IPS-20b (cell line): Measurements from ENCODE around the gene JMJD8.

Source experiments
- H3K27ac ChIP-seq: one replicate; pipeline ENCODE4 v1.5.1; 2013; ENCODE audit warnings: low read length
- H3K27me3 ChIP-seq: 2 replicates; pipeline ENCODE4 v1.6.1; 2013; ENCODE audit warnings: mild to moderate bottlenecking, low read length, inconsistent platforms; ENCODE audit not compliant: insufficient read depth
- H3K36me3 ChIP-seq: 2 replicates; pipeline ENCODE4 v1.6.1; 2013; ENCODE audit warnings: low read depth, mild to moderate bottlenecking, inconsistent platforms, low read length, moderate library complexity; ENCODE audit not compliant: insufficient read depth
- H3K4me1 ChIP-seq: 2 replicates; pipeline ENCODE4 v1.6.1; 2013; ENCODE audit warnings: mild to moderate bottlenecking, control low read depth, inconsistent platforms, low read length, moderate library complexity; ENCODE audit not compliant: insufficient read depth
- H3K4me3 ChIP-seq: 2 replicates; pipeline ENCODE4 v1.5.1; 2013; ENCODE audit warnings: mild to moderate bottlenecking, low read length, inconsistent platforms
- H3K9ac ChIP-seq: 2 replicates; pipeline ENCODE4 v1.6.1; 2013; ENCODE audit warnings: low read depth, mild to moderate bottlenecking, inconsistent platforms, low read length, moderate library complexity
- H3K9me3 ChIP-seq: 2 replicates; pipeline ENCODE4 v1.6.1; 2013; ENCODE audit warnings: mild to moderate bottlenecking, low read depth, low read length, inconsistent platforms; ENCODE audit not compliant: insufficient read depth

The JMJD8 gene

DNA sequence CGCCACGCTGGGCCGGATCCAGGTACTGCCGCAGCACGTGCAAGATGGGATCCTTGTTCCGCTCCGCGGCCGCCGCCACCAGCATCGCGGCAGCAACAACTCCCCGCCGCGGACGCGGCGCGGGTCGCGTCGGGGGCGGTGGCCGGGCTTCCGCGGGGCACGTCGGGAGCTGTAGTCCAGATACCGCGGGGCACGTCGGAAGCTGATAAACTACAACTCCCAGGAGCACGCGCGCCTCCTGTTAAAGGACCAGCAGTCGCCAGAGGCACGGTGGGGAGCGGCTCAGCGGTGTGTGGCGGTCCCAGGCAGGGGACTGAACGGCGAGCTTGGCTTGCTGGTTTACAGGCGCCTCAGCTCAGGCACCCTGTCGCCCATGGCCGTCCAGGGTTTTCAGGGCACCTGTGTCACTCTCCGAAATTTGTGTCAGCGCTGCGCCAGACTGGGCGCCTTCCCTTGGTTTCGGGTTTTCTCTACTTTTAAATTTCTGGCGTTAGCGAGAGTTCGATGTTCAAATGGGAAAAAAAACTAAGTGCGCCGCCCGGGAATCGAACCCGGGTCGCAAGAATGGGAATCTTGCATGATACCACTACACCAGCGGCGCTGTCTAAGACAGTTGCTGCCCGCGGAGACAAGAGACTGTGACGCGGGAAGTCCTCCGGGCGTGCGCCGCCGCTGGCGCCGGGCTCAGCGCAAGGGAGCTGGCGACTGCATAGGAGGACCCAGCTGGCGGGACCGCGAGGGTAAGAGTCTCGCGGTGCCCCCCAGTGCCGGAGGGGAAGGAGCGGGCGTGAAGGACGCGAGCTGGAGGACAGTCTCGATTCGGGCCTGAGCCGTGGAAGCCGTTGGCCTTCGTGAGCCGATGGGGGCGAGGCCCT, 47.7 kb downstream of the JMJD8 start, which contains the start of gene METTL26:
METTL26 (minus strand) TSS at position 100 of the 875 bp plus-strand sequence; CDS start at position 85, 15 bp downstream.
- no peaks in the 10 kb centered on the region for H3K36me3 ChIP-seq
- no peaks in the 10 kb centered on the region for H3K27me3 ChIP-seq
- no peaks in the 10 kb centered on the region; the same call in 1 of the 2 replicates for H3K4me1 ChIP-seq
- peak within 1 kb of the TSS; percentile 79; the same call in 1 of the 2 replicates for H3K9ac ChIP-seq
- H3K4me3 ChIP-seq: peak within 1 kb of the TSS; percentile 86
- H3K27ac ChIP-seq: no peak within 1 kb of the TSS
- no peaks in the 10 kb centered on the region for H3K9me3 ChIP-seq

DNA sequence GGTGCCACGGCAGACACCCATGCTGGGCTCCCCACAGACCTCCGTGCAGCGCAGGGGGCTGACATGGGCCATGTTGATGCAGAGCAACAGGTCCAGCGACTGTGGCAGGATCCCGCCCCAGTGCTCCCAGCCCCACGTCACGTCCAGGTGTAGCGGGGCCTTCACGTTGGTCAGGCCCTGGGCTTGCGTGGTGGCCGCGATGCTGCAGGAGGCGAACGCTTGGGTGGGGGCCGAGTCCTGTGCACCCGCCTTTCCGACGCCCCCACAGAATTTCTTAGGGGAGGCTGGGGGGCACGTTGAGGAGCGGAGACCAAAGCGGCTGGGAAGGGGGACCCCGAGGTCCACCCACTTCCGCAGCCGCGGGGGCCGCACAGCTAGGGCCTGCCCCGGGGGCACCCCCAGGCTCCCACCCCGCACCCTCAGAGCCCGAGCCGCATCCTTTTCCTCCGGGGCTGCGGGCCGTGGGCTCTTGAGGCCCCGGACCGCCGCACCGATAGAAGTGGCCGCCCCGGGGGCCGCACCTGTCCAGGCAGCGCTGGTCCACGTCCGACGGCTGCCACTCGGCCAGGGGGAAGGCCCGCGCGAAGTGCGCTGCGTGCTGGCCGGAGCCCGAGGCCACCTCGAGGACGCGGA, 48.4 kb downstream of the JMJD8 start:
- no peaks in the 10 kb centered on the region; the same call in 1 of the 2 replicates for H3K4me1 ChIP-seq
- H3K27me3 ChIP-seq: no peaks in the 10 kb centered on the region
- H3K9me3 ChIP-seq: no peaks in the 10 kb centered on the region
- H3K4me3 ChIP-seq: peak overlapping the region; percentile 86
- H3K36me3 ChIP-seq: no peaks in the 10 kb centered on the region
- peak overlapping the region; percentile 79; the same call in 1 of the 2 replicates for H3K9ac ChIP-seq
- no peak overlapping the region for H3K27ac ChIP-seq

DNA sequence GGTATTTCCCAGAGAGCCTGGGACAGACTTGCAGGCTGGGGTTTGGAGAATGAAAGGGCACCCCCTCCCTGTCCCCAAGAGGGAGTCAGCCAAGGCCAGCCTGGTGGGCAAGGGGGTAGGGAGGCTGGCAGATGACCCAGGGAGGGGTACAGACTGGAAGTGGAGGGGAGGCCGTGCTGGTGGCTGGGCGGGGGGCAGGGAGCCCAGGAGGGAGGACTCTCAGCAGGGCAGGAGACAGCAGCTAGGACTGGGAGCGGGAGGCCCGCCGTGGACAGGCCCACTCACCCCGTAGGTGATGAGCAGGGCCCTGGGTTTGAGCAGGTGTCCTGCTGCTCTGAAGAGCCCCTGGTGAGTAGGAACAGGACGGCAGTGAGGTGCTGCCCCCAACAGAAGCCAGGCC, 49.1 kb downstream of the JMJD8 start:
- Histone ChIP-seq H3K27me3 (no peaks in the 10 kb centered on the region), H3K4me3 (no peak overlapping the region; the same call in 1 of the 2 replicates), H3K9ac (no peak overlapping the region), H3K27ac (no peak overlapping the region), H3K36me3 (no peaks in the 10 kb centered on the region), H3K4me1 (peaks cover 5% of the 10 kb centered on the region; the same call in 1 of the 2 replicates), H3K9me3 (no peaks in the 10 kb centered on the region)

GRCh38 chr16:634051-634670, 50.0 kb downstream of the JMJD8 start:
- no peaks in the 10 kb centered on the region for H3K27me3 ChIP-seq
- peaks cover 10% of the 10 kb centered on the region; the same call in 1 of the 2 replicates for H3K4me1 ChIP-seq
- H3K9ac ChIP-seq: no peak overlapping the region
- no peaks in the 10 kb centered on the region for H3K9me3 ChIP-seq
- H3K36me3 ChIP-seq: no peaks in the 10 kb centered on the region
- H3K27ac ChIP-seq: no peak overlapping the region
- no peak overlapping the region for H3K4me3 ChIP-seq

- Histone ChIP-seq H3K27me3 (no peaks in the 10 kb centered on the region), H3K36me3 (no peaks in the 10 kb centered on the region), H3K27ac (no peak overlapping the region), H3K9me3 (no peaks in the 10 kb centered on the region), H3K4me1 (peaks cover 12% of the 10 kb centered on the region; the same call in 1 of the 2 replicates), H3K4me3 (no peak overlapping the region), H3K9ac (no peak overlapping the region)
Observed at GRCh38 chr16:633336-634050, 50.6 kb downstream of the JMJD8 start.

- no peak overlapping the region for H3K9ac ChIP-seq
Observed at GRCh38 chr16:632486-633335, 51.4 kb downstream of the JMJD8 start.

DNA sequence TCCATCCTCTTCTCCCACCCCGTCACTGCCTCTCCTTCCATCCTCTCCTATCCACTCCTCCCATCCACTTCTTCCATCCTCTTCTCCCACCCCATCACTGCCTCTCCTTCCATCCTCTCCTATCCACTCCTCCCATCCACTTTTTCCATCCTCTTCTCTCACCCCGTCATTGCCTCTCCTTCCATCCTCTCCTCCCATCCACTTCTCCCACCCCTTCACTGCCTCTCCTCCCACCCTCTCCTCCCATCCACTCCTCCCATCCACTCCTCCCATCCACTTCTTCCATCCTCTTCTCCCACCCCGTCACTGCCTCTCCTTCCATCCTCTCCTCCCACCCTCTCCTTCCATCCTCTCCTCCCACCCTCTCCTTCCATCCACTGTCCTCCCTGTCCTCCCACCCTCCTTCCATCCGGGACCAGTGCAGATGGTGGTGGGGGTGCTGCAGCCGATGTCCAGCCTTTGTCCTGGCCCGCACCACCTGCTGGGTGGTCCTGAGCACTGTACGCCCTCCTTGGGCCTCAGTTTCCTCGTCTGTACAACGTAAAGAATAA, 52.3 kb downstream of the JMJD8 start:
- H3K9ac ChIP-seq: no peak overlapping the region
- no peak overlapping the region for H3K4me3 ChIP-seq
- no peak overlapping the region for H3K27ac ChIP-seq
- H3K27me3 ChIP-seq: no peaks in the 10 kb centered on the region
- no peaks in the 10 kb centered on the region for H3K9me3 ChIP-seq
- no peaks in the 10 kb centered on the region for H3K36me3 ChIP-seq
- H3K4me1 ChIP-seq: peaks cover 12% of the 10 kb centered on the region; the same call in 1 of the 2 replicates

More at GRCh38 chr16:632486-633335, 51.4 kb downstream of the JMJD8 start:
- Histone ChIP-seq H3K27me3 (no peaks in the 10 kb centered on the region), H3K4me3 (no peak overlapping the region), H3K36me3 (no peaks in the 10 kb centered on the region), H3K9me3 (no peaks in the 10 kb centered on the region), H3K4me1 (peaks cover 12% of the 10 kb centered on the region; the same call in 1 of the 2 replicates), H3K27ac (no peak overlapping the region)
